Suprapubic skin (tissue), 4 donors: ENCODE measurements around the gene TMPRSS13. TPM values are rescaled to one million over a fixed set of nuclear protein-coding genes. Genes with fewer than 3 reads are reported as not detected.
"Not testable (repeated sequence)": the region's sequence is repeated elsewhere in the genome, so short reads cannot be mapped to it uniquely, and the experiment has no call there.

Experiments used
- DNase-seq, 2 donors: peaks; one replicate each; pipeline ENCODE4 v3.0.0-alpha.2; 2019; ENCODE audit warnings: low spot score in 2 of 2
- H3K27ac ChIP-seq: fragments of 200-600 bp; sonication (generic); one replicate; pipeline ENCODE4 v1.5.1; 2019
- H3K27me3 ChIP-seq: fragments of 200-600 bp; sonication (generic); one replicate; pipeline ENCODE4 v1.5.1; 2019
- H3K36me3 ChIP-seq: fragments of 200-600 bp; sonication (generic); one replicate; pipeline ENCODE4 v1.5.1; 2019
- H3K4me1 ChIP-seq: fragments of 200-600 bp; sonication (generic); one replicate; pipeline ENCODE4 v1.5.1; 2019
- H3K4me3 ChIP-seq: fragments of 200-600 bp; sonication (generic); one replicate; pipeline ENCODE4 v1.5.1; 2019; ENCODE audit warnings: mild to moderate bottlenecking
- H3K9me3 ChIP-seq: fragments of 200-600 bp; sonication (generic); one replicate; pipeline ENCODE4 v1.5.1; 2019
- CTCF ChIP-seq, 2 donors: fragments of 200-600 bp in 1 of 2; fragments of 450-650 bp in 1 of 2; sonication (generic) in 1 of 2; IDR thresholded peaks; one replicate each; pipeline ENCODE4 v1.5.1; 2016 to 2019; ENCODE audit warnings: antibody characterized with exemption in 2 of 2, mild to moderate bottlenecking in 1 of 2, moderate library complexity in 1 of 2
- EP300 ChIP-seq: sonication (generic); formaldehyde crosslinking; IDR thresholded peaks from one replicate; pipeline ENCODE4 v1.6.1; 2017; ENCODE audit warnings: antibody characterized with exemption
- POLR2A ChIP-seq, 2 donors: fragments of 450-650 bp; IDR thresholded peaks; one replicate each; pipeline ENCODE4 v1.6.1; 2017; ENCODE audit warnings: antibody characterized with exemption in 2 of 2, mild to moderate bottlenecking in 2 of 2, moderate library complexity in 2 of 2
- POLR2AphosphoS5 ChIP-seq, 3 donors: sonication (generic); formaldehyde crosslinking; IDR thresholded peaks; one replicate each; pipeline ENCODE4 v1.6.1; 2017; ENCODE audit warnings: antibody characterized with exemption in 3 of 3
- WGBS: methylation state at CpG from one replicate; pipeline ENCODE4 v1.1.5; 2018; 5-methylcytosine and 5-hydroxymethylcytosine counted together
- total RNA-seq, 4 donors: library from RNA; depleted of rRNA; stranded (reverse); fragments of >200 nt; gene quantifications; one replicate each; pipeline ENCODE4 v1.1.0, GENCODE V29; 2016

The TMPRSS13 gene
- total RNA-seq, 4 donors from 2014 or later = 24.7 to 92.0 (median 73.1) TPM

- WGBS = 52% methylated on average over 6 of the region's 6 CpGs
- H3K27ac ChIP-seq = peak overlapping the region; percentile 80
- H3K27me3 ChIP-seq = no peaks in the 10 kb centered on the region
- DNase-seq = no peak
- no peaks in the 10 kb centered on the region for H3K36me3 ChIP-seq
- peaks cover 22% of the 10 kb centered on the region for H3K4me1 ChIP-seq
- no peaks in the 10 kb centered on the region for H3K9me3 ChIP-seq
- H3K4me3 ChIP-seq = peak overlapping the region; percentile 14
- TF ChIP-seq EP300 (no peak), CTCF (IDR thresholded peaks at IDR 0.05) (peak in 1 of 2 donors; percentile 19)
Observed at GRCh38 chr11:117928446-117929141, 608 bp downstream of the TMPRSS13 start.

- peaks cover 22% of the 10 kb centered on the region for H3K4me1 ChIP-seq
- no peak overlapping the region for H3K4me3 ChIP-seq
- TF ChIP-seq POLR2A (IDR thresholded peaks at IDR 0.05) = no peak
- TF ChIP-seq CTCF (IDR thresholded peaks at IDR 0.05) = no peak
- no peak for TF ChIP-seq EP300
- no peak for TF ChIP-seq POLR2AphosphoS5 (IDR thresholded peaks at IDR 0.05)
- WGBS = 98% methylated on average over 3 of the region's 3 CpGs
- no peaks in the 10 kb centered on the region for H3K36me3 ChIP-seq
- DNase-seq = no peak
- H3K9me3 ChIP-seq = no peaks in the 10 kb centered on the region
- no peaks in the 10 kb centered on the region for H3K27me3 ChIP-seq
- H3K27ac ChIP-seq = no peak overlapping the region
Observed at GRCh38 chr11:117927926-117928325, 1.3 kb downstream of the TMPRSS13 start.

GRCh38 chr11:117926166-117926565, 3.0 kb downstream of the TMPRSS13 start:
- not testable (repeated sequence) for H3K9me3 ChIP-seq, H3K27me3 ChIP-seq, DNase-seq, H3K27ac ChIP-seq, H3K4me3 ChIP-seq, H3K36me3 ChIP-seq
- peaks cover 22% of the 10 kb centered on the region for H3K4me1 ChIP-seq
- 77% methylated on average over 4 of the region's 7 CpGs for WGBS

GRCh38 chr11:117925198-117925925, 3.8 kb downstream of the TMPRSS13 start:
- Histone ChIP-seq H3K4me1 (peaks cover 19% of the 10 kb centered on the region), H3K27ac (no peak overlapping the region), H3K4me3 (no peak overlapping the region), H3K9me3 (no peaks in the 10 kb centered on the region), H3K27me3 (no peaks in the 10 kb centered on the region), H3K36me3 (no peaks in the 10 kb centered on the region)
- 81% methylated on average over 11 of the region's 11 CpGs for WGBS
- DNase-seq = no peak
- TF ChIP-seq POLR2A (IDR thresholded peaks at IDR 0.05) (no peak), CTCF (IDR thresholded peaks at IDR 0.05) (no peak), POLR2AphosphoS5 (IDR thresholded peaks at IDR 0.05) (no peak), EP300 (no peak)

- Histone ChIP-seq H3K9me3 (no peaks in the 10 kb centered on the region), H3K4me1 (peaks cover 12% of the 10 kb centered on the region), H3K27ac (no peak overlapping the region), H3K36me3 (no peaks in the 10 kb centered on the region), H3K27me3 (no peaks in the 10 kb centered on the region), H3K4me3 (no peak overlapping the region)
- WGBS = 89% methylated on average over 11 of the region's 11 CpGs
- TF ChIP-seq POLR2AphosphoS5 (IDR thresholded peaks at IDR 0.05) (no peak), POLR2A (IDR thresholded peaks at IDR 0.05) (no peak), CTCF (IDR thresholded peaks at IDR 0.05) (no peak), EP300 (no peak)
- DNase-seq = no peak
Observed at GRCh38 chr11:117924631-117925170, 4.5 kb downstream of the TMPRSS13 start.
